C4-2B (cell line): ENCODE results near the gene ALKBH6.

Experiments
- ZFX ChIP-seq: fragments of 450-650 bp; IDR thresholded peaks from 2 replicates; pipeline ENCODE4 v1.6.1; 2017
- TF ChIP-seq, protein P1 (sequence below): fragments of 450-650 bp; conservative IDR thresholded peaks from 2 replicates; pipeline ENCODE4 v1.5.1; 2017; ENCODE audit warnings: mild to moderate bottlenecking

- TF ChIP-seq, protein P1, sequence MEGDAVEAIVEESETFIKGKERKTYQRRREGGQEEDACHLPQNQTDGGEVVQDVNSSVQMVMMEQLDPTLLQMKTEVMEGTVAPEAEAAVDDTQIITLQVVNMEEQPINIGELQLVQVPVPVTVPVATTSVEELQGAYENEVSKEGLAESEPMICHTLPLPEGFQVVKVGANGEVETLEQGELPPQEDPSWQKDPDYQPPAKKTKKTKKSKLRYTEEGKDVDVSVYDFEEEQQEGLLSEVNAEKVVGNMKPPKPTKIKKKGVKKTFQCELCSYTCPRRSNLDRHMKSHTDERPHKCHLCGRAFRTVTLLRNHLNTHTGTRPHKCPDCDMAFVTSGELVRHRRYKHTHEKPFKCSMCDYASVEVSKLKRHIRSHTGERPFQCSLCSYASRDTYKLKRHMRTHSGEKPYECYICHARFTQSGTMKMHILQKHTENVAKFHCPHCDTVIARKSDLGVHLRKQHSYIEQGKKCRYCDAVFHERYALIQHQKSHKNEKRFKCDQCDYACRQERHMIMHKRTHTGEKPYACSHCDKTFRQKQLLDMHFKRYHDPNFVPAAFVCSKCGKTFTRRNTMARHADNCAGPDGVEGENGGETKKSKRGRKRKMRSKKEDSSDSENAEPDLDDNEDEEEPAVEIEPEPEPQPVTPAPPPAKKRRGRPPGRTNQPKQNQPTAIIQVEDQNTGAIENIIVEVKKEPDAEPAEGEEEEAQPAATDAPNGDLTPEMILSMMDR: no peak
- no peak for TF ChIP-seq ZFX
Measured at GRCh38 chr19:35959968-35960320, 54.1 kb downstream of the ALKBH6 start.
